HepG2 (cell line): Measurements from ENCODE around the gene ABCC10. TPM values are rescaled to one million over a fixed set of nuclear protein-coding genes. Genes with fewer than 3 reads are reported as not detected.

Source experiments
- ATAC-seq: fragments of 200-7000 bp; cut with Tn5 transposase; 3 replicates; pipeline ENCODE4 v1.9.1; 2020; ENCODE audit warnings: mild to moderate bottlenecking, moderate library complexity
- BruUV-seq: library from RNA; stranded (reverse); fragments of 400-500 nt; replicated peaks from 2 replicates; lab custom pipeline; 2021; lab: Mats Ljungman, UMichigan
- CTCF ChIA-PET: fragments of 300-600 bp; formaldehyde crosslinking; extraction: SDS; loops from one replicate; lab custom pipeline; 2021; ENCODE audit warnings: low total read pairs, inconsistent platforms, low intra/inter-chr PET ratio; lab: Yijun Ruan, JAX
- POLR2A ChIA-PET: fragments of 350-600 bp; sonication (Branson Sonifier 250); formaldehyde crosslinking; loops from one replicate; lab custom pipeline; 2020; ENCODE audit warnings: antibody characterized with exemption, inconsistent platforms; lab: Yijun Ruan, JAX
- DNase-seq: peaks from one replicate; pipeline ENCODE4 v3.0.0-alpha.2; 2015; ENCODE audit warnings: low spot score
- FAIRE-seq: peaks from 3 replicates; lab custom pipeline; 2011; peaks lifted over from hg19 to GRCh38; lab: Jason Lieb, UNC
- H2AFZ ChIP-seq: one replicate; pipeline ENCODE4 v1.6.1; 2011; ENCODE audit warnings: low read length, inconsistent platforms
- H3K27ac ChIP-seq: fragments of 300-600 bp; 3 replicates; pipeline ENCODE4 v1.8.0; 2011; ENCODE audit warnings: mixed run types, mild to moderate bottlenecking, mixed read lengths, low read length, inconsistent platforms; ENCODE audit not compliant: insufficient read depth; ENCODE audit errors: extremely low read length
- H3K27me3 ChIP-seq, 2 experiments: fragments of 200-600 bp in 1 of 2; 2 replicates in 1 of 2; 3 replicates in 1 of 2; pipeline versions ENCODE4 v1.6.0 to v1.8.0; 2011; ENCODE audit warnings: low read length in 2 of 2, mild to moderate bottlenecking in 2 of 2, moderate library complexity in 2 of 2, inconsistent platforms in 1 of 2; ENCODE audit not compliant: insufficient read depth in 2 of 2, control insufficient read depth in 1 of 2
- H3K36me3 ChIP-seq, 2 experiments: fragments of 200-600 bp in 1 of 2; replicated peaks in 1 of 2; 2 replicates in 1 of 2; 3 replicates in 1 of 2; pipeline versions ENCODE4 v1.5.1 to v1.8.0; 2011; ENCODE audit warnings: low read length in 2 of 2, inconsistent platforms in 1 of 2; ENCODE audit not compliant: insufficient read depth in 2 of 2, control insufficient read depth in 1 of 2
- H3K4me1 ChIP-seq: 2 replicates; pipeline ENCODE4 v1.5.1; 2012; ENCODE audit warnings: low read length, inconsistent platforms; ENCODE audit not compliant: insufficient read depth
- H3K4me2 ChIP-seq: 2 replicates; pipeline ENCODE4 v1.6.0; 2011; ENCODE audit warnings: low read depth, low read length, inconsistent platforms
- H3K4me3 ChIP-seq, 3 experiments: fragments of 200-600 bp in 1 of 3; sonication (generic), shearing (Covaris generic) in 1 of 3; replicated peaks in 1 of 3; 2 replicates each; pipeline ENCODE4 v1.5.1; 2011 to 2016; ENCODE audit warnings: low read length in 3 of 3, inconsistent platforms in 2 of 3, low read depth in 2 of 3, mild to moderate bottlenecking in 2 of 3, control low read depth in 1 of 3, mixed read lengths in 1 of 3; ENCODE audit not compliant: insufficient read depth in 1 of 3
- H3K79me2 ChIP-seq: one replicate; pipeline ENCODE4 v1.6.1; 2011; ENCODE audit warnings: low read length, inconsistent platforms; ENCODE audit not compliant: insufficient read depth
- H3K9ac ChIP-seq: 2 replicates; pipeline ENCODE4 v1.6.0; 2011; ENCODE audit warnings: mild to moderate bottlenecking, low read depth, low read length, inconsistent platforms; ENCODE audit not compliant: insufficient read depth
- H3K9me3 ChIP-seq: 2 replicates; pipeline ENCODE4 v1.5.1; 2012; ENCODE audit warnings: mild to moderate bottlenecking, low read length
- H4K20me1 ChIP-seq: 2 replicates; pipeline ENCODE4 v1.6.0; 2011; ENCODE audit warnings: inconsistent platforms, mild to moderate bottlenecking, low read length, moderate library complexity; ENCODE audit not compliant: insufficient read depth
- AGO2 ChIP-seq: fragments of 200-400 bp; formaldehyde crosslinking; optimal IDR thresholded peaks from 2 replicates; pipeline ENCODE3; 2017; ENCODE audit warnings: mild to moderate bottlenecking, low read depth, low read length, moderate library complexity
- GABPB1 ChIP-seq: IDR thresholded peaks from 2 replicates; pipeline ENCODE4 v1.6.1; 2016; ENCODE audit warnings: mild to moderate bottlenecking, missing genetic modification reagents, moderate library complexity, missing compliant biosample characterization
- HOXA5 ChIP-seq: sonication (generic); formaldehyde crosslinking; IDR thresholded peaks from 2 replicates; pipeline ENCODE4 v1.4.0; 2020; ENCODE audit warnings: missing genetic modification reagents
- NFATC3 ChIP-seq: sonication (generic); formaldehyde crosslinking; IDR thresholded peaks from 2 replicates; pipeline ENCODE4 v1.5.1; 2020; ENCODE audit warnings: mild to moderate bottlenecking, missing genetic modification reagents
- RFXANK ChIP-seq: IDR thresholded peaks from 2 replicates; pipeline ENCODE4 v1.6.1; 2016
- UBTF ChIP-seq: sonication (generic); formaldehyde crosslinking; IDR thresholded peaks from 2 replicates; pipeline ENCODE4 v1.4.0; 2020; ENCODE audit warnings: mild to moderate bottlenecking, missing genetic modification reagents
- ZBTB10 ChIP-seq: sonication (generic); formaldehyde crosslinking; IDR thresholded peaks from 2 replicates; pipeline ENCODE4 v1.4.0; 2020; ENCODE audit warnings: missing genetic modification reagents, borderline replicate concordance
- ZBTB7B ChIP-seq: sonication (generic); formaldehyde crosslinking; IDR thresholded peaks from 2 replicates; pipeline ENCODE4 v1.4.0; 2020; ENCODE audit warnings: missing genetic modification reagents
- ZMYM4 ChIP-seq: sonication (generic); formaldehyde crosslinking; IDR thresholded peaks from 2 replicates; pipeline ENCODE4 v1.8.1; 2023; ENCODE audit warnings: mild to moderate bottlenecking, missing genetic modification reagents
- ZNF230 ChIP-seq: sonication (generic); formaldehyde crosslinking; IDR thresholded peaks from 2 replicates; pipeline ENCODE4 v1.4.0; 2020; ENCODE audit warnings: mild to moderate bottlenecking, missing genetic modification reagents
- ZSCAN20 ChIP-seq: sonication (generic); formaldehyde crosslinking; IDR thresholded peaks from 2 replicates; pipeline ENCODE4 v1.4.0; 2020; ENCODE audit warnings: missing genetic modification reagents, mild to moderate bottlenecking, borderline replicate concordance
- WGBS: methylation state at CpG from one replicate; pipeline ENCODE4 v1.1.6; 2017; ENCODE audit warnings: low lambda C conversion rate; 5-methylcytosine and 5-hydroxymethylcytosine counted together
- in situ Hi-C: cut with HindIII; loops from 2 replicates; pipeline ENCODE4 v1.10.0; 2017; ENCODE audit warnings: low pct_unique_long_range_greater_than_20kb; ENCODE audit not compliant: extremely low pct_ligation_motif_present
- intact Hi-C: fragments of 100-400 bp; cut with micrococcal nuclease; formaldehyde crosslinking; loops from one replicate; pipeline ENCODE4 v1.10.0; 2022; ENCODE audit not compliant: unreplicated experiment
- polyA plus RNA-seq, 8 experiments: library from polyadenylated mRNA; depleted of rRNA in 3 of 8; stranded (reverse) in 7 of 8; unstranded in 1 of 8; fragments of >200 nt; fragmentation: Illumina TruSeq in 4 of 8; extraction: Trizol in 4 of 8; gene quantifications; 2 replicates each; pipeline versions ENCODE4 v1.2.1 to v1.2.3, GENCODE V29; 2011 to 2016; ENCODE audit warnings: low read depth in 4 of 8, missing spikeins in 1 of 8, mixed read lengths in 1 of 8; ENCODE audit not compliant: insufficient read depth in 1 of 8
- total RNA-seq, 5 experiments: library from RNA; depleted of rRNA; stranded (reverse); fragments of >200 nt; fragmentation: Illumina TruSeq; extraction: Trizol; gene quantifications; 2 replicates each; pipeline ENCODE4 v1.2.3, GENCODE V29; 2016; ENCODE audit warnings: low read depth in 1 of 5
- TF ChIP-seq, protein P1 (sequence below), 2 experiments: sonication (generic) in 1 of 2; formaldehyde crosslinking in 1 of 2; IDR thresholded peaks; 2 replicates each; pipeline versions ENCODE4 v1.4.0 to v1.6.1; 2018 to 2020; ENCODE audit warnings: missing genetic modification reagents in 2 of 2, borderline replicate concordance in 1 of 2, low read depth in 1 of 2, mild to moderate bottlenecking in 1 of 2, missing biosample characterization in 1 of 2
- TF ChIP-seq, protein P2 (sequence below): sonication (generic); formaldehyde crosslinking; IDR thresholded peaks from 2 replicates; pipeline ENCODE4 v1.5.0; 2020; ENCODE audit warnings: missing genetic modification reagents, mild to moderate bottlenecking, borderline replicate concordance

ABCC10 gene
- total and polyA plus RNA-seq, 2 of the 13 experiments (the other 11 are each of a cell fraction or from before 2014, with no cell fraction given) = 16.0 to 24.3 TPM

DNA sequence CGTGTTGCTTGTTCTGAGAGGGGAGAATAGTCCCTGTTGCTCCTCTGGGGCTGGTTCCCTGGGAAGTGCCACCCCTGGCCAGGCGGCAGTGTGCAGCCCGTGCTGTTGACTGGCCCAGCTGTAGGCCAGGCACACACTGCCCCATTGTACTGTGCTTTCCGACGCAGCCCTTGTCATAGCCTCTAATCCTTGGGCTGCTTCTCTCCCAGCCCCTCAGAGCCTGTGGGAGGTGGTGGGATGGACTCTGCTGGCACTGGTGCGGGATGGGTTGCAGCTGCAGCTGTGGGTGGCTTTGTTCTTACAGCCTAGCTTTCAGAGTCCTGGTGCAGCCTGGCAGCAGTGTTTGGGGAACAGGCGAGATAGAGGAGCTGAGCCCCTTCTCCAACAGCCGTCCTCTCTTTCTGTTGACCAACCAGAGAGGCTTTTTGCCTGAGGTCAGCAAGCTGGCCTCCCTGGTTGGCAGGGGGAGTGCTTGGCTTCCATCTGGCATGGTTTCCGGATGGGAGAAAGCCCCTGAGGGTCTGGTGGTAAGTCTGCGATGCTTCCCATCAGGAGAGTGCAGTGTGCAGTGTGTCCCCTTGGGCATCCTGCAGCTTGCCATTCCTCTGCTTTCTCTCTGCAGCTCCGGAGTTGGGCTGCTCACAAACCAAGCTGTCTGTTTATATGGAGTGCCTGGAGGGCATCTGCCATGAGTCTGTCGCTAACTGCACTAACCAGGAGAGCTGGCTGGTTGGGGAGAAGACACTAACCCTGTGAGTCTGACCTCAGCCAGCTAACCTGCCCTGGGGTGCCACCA lies 62.1 kb downstream of the ABCC10 start:
- FAIRE-seq = no peak
- Histone ChIP-seq H3K4me1 (no peaks in the 10 kb centered on the region), H3K27me3 (no peaks in the 10 kb centered on the region), H3K4me2 (no peak overlapping the region), H3K27ac (no peak overlapping the region), H3K9me3 (no peaks in the 10 kb centered on the region), H2AFZ (no peak overlapping the region), H3K36me3 (peaks cover 0 to 4% of the 10 kb centered on the region in 2 experiments; a peak in 2 of 5 replicates), H4K20me1 (no peaks in the 10 kb centered on the region), H3K4me3 (no peak overlapping the region; a peak in 2 of 6 replicates), H3K79me2 (peaks cover 51% of the 10 kb centered on the region), H3K9ac (no peak overlapping the region; the same call in none of the 2 replicates)
- no TSS peak for BruUV-seq
- in situ Hi-C loops (loop anchor here (5.0 kb wide), 1 partner anchor 32 kb away; the partner anchor contains the start of gene DLK2), intact Hi-C loops (loop anchor here (2.0 to 10.0 kb wide), 3 partner anchors 13 to 227 kb away; partner anchors contain the start of gene TJAP1)
- 67% methylated on average over 10 of the region's 12 CpGs for WGBS
- peak; percentile 59 for ATAC-seq
- peak; percentile 64 for DNase-seq
- POLR2A ChIA-PET = interaction anchor here (0.5 to 6.4 kb wide), 11 partner anchors 10 to 638 kb away, joined by 3 to 141 read pairs (median 4); partner anchors contain the start of genes DLK2, GTPBP2, LRRC73 and TJAP1
- CTCF ChIA-PET = no interaction called here
- TF ChIP-seq ZMYM4 (CRISPR knock-in tag) = no peak
- TF ChIP-seq AGO2 = no peak
- TF ChIP-seq, protein P1, sequence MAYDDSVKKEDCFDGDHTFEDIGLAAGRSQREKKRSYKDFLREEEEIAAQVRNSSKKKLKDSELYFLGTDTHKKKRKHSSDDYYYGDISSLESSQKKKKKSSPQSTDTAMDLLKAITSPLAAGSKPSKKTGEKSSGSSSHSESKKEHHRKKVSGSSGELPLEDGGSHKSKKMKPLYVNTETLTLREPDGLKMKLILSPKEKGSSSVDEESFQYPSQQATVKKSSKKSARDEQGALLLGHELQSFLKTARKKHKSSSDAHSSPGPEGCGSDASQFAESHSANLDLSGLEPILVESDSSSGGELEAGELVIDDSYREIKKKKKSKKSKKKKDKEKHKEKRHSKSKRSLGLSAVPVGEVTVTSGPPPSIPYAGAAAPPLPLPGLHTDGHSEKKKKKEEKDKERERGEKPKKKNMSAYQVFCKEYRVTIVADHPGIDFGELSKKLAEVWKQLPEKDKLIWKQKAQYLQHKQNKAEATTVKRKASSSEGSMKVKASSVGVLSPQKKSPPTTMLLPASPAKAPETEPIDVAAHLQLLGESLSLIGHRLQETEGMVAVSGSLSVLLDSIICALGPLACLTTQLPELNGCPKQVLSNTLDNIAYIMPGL (CRISPR knock-in tag; IDR thresholded peaks at IDR 0.05; ENCODE audit: borderline replicate concordance in 1 of 2, low read depth in 1 of 2) = peak; percentile 1 to 34; a peak in 1 of 4 replicates
- TF ChIP-seq ZSCAN20 (CRISPR knock-in tag) = no peak
- TF ChIP-seq, protein P2, sequence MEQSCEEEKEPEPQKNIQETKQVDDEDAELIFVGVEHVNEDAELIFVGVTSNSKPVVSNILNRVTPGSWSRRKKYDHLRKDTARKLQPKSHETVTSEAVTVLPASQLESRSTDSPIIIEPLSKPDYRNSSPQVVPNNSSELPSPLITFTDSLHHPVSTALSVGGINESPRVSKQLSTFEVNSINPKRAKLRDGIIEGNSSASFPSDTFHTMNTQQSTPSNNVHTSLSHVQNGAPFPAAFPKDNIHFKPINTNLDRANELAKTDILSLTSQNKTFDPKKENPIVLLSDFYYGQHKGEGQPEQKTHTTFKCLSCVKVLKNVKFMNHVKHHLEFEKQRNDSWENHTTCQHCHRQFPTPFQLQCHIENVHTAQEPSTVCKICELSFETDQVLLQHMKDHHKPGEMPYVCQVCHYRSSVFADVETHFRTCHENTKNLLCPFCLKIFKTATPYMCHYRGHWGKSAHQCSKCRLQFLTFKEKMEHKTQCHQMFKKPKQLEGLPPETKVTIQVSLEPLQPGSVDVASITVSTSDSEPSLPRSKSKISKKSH (CRISPR knock-in tag) = peak; percentile 77; the same call in 1 of the 2 replicates
- TF ChIP-seq RFXANK (CRISPR knock-in tag) = no peak
- TF ChIP-seq ZNF230 (CRISPR knock-in tag) = no peak
- TF ChIP-seq GABPB1 = peak; percentile 17; the same call in 1 of the 2 replicates
- TF ChIP-seq NFATC3 = no peak
- no peak for TF ChIP-seq ZBTB7B (CRISPR knock-in tag)
- peak; percentile 4 for TF ChIP-seq UBTF (CRISPR knock-in tag)
- TF ChIP-seq HOXA5 (CRISPR knock-in tag) = no peak
- TF ChIP-seq ZBTB10 (CRISPR knock-in tag) = no peak
